HG03457 (cell line): ENCODE data around the gene SHISA8.
"Not testable (repeated sequence)": the region's sequence is repeated elsewhere in the genome, so short reads cannot be mapped to it uniquely, and the experiment has no call there.

Source experiments
- ATAC-seq: cut with Tn5 transposase; IDR thresholded peaks from one replicate; pipeline ENCODE4 v1.9.1; 2021; ENCODE audit warnings: moderate number of reproducible peaks; ENCODE audit not compliant: unreplicated experiment

SHISA8 gene

DNA sequence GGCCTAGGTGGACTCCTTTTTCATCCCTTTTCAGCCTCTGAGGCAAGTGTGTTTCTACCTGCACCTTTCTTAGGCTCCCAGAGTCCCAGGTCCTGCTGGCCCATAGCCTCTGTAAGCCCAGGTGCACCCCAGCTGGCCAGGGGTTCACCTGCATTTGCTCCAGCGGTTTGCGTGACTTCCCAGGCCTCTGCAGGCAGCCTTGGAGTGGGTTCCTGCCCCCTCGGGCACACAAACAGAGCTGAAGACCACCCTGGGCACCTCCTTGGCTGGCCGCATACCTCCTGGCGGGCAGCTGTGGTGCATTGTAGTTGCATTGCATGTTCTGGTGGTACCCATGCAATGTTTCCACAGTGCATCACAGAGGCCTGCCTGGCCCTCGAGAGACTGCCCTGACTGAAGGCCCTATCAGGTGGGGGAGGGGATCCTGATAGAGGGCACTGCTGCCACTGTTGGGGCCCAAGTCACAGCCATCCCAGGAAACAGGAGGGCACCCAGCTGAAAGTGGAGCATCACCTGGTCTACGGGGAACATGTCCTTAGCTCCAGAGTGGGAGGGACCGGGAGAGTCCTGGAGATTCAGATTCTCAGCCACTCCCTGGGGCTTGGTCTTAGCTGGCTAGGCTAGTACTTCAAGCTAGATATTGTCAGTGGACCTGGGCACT lies 14.1 kb downstream of the SHISA8 start:
- no peak for ATAC-seq

DNA sequence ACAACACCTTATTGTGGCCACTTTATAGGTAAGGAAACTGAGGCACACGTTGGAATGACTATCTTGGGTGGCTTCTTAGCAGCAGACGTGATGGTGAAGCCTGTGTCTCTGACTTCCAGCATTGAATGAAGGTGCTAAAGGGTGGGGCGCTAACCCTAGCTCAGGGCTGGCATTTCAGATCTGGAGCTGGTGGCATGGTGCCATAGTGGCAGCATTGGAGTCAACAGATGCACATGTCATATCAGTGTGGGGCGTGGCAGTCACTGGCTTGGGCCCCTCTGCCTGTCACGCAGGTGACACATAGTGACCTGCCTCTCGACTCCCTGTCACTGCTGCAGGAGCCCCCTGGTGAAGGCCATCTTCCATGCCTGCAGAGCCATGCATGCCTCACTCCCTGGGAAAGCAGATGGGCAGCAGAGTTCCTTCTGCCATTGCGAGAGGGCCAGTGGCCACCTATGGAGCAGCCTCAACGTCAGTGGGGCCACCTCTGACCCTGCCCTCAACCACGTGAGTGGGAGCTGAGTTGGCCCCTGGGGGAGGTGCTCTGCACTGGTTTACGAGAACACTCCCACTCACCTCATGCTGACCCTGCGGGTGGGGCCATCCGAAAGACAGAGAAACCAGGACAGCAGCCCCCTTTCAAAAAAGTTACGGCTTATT lies 14.8 kb downstream of the SHISA8 start:
- no peak for ATAC-seq

DNA sequence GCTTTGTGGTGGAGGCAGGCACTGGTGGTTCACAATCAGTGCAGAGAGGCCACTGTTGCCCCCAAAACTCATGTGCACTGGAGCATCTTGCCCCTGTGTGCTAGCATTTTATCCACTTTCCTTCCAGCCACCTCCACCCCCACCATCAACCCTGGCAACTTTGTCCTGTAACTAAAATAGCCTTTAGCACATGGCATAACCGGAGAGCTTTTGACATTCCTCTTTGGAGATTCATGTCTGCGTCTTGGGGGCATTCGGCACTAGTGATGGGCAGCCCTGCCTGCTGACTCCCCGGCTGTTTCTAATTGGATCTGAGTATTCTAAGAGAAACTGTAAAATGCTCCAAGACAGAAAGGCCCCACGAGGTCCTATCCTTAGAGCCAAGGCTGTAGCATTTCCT lies 15.8 kb downstream of the SHISA8 start:
- ATAC-seq: no peak

DNA sequence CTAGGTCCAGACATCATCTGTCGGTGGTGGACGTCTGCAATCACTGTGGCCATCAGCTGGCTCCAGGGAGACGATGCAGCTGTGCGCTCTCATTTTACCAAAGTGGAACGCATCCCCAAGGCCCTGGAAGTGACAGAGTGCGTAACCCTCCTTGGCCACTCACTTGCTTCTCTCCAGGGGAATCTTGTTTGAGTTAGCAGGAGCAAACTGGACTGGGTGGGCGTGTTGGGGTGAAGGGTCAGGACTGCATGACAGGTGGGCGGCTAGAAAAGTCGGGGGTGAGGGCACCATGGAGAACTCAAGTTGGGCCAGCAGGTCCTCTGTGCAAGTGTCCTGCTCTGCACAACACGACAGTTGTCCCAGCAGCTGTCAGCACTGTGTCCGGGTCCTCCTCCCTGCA lies 16.2 kb downstream of the SHISA8 start:
- no peak for ATAC-seq

DNA sequence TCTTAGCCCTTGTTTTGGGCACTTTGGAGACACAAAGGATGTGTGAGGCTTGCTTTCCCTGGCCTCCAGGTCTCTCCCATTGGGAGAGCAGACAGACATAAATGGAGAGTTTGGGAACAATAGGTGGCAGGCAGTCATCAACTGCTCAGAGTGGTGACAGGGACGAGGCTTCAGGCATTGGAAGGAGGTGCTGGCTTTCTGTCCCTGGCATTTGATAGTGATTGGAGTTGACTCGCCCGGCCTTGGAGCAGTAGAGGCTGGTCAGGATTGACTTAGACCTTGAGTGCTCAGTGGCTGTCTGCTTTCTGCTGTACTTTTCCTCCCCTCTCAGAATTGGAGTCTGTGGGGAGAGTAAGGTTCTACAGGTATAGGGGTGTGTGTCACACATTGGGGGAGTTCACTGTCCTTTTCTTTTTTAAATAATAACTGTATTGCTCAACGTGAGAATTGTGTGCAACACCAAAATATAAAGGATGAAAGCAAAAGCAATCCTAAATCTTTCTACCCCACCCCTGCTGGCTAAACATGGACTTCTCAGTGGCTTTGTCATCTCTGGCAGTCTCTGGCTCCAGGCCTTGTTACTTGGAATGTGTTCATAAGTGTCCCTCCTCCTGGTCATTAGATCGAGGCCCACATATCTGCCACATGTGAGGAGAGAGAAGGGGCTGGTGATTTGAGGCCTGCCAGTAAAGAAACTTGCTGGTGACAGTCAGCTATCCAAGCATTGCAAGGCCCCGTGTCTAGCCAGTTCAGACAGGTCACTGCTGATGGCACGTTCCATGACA lies 21.1 kb downstream of the SHISA8 start:
- ATAC-seq: no peak

DNA sequence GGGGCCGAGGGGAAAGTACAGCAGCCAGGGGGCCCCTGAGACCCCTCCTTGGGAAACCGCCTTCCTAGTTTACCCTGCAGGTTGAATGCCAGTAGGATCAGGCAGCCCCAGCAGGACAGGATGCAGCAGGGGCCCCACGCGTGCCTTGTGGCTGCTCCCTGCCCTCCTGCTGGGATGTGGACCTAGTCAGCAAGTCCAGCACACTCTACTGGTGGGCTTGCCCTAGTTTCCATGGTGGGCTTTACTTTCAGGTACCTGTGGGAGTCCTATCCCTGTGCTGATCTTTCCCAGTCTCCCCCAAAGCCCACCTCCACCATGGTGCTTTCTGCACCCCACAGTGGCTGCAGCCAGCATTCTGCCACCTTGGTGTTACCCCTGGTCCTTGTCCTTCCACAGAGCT lies 22.2 kb downstream of the SHISA8 start:
- ATAC-seq: no peak

DNA sequence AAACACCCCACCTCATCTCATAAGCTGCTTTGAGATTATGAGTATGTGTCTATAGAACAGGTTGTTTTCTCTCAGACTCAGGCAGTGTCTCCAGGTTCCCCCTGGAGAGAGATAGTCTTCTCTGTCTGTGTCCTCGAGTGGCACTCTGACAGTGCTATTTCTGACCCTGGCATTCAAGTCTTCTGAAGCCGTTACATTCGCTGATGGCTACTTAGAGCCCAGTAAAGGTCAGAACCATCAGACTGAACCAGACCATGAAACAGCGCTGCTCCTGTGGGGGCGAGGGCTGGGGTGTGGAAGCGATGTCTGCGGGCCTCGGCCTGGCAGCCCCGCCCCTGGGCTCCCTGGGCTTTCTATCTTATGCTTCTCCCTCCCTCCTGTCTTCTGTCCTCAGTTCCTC lies 23.5 kb downstream of the SHISA8 start:
- ATAC-seq: no peak

DNA sequence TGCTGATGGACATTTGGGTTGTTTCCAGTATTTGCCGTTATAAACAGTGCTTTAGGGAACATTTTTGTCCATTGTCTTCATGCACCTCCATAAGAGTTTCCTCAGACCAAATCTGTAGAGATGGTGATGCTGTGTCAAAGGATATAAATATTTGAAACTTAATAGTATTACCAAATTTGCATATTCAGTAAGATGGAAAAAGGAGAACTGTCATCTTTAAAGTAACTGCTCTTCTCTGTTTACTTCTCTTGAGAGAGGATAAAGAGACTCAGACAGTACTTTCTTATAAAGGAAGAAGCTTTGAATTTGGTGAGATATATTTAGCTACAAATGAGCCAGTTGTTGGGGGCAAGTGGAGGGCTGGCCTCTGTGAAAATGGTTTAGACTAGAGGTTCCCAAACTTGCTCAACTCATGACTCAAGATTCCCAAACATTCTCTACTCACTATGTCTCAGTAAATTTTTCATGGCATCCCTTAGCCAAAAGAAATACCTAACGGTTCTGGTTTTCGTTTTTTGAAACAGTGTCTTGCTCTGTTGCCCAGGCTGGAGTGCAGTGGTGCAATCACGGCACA lies 26.2 kb downstream of the SHISA8 start:
- no peak for ATAC-seq

DNA sequence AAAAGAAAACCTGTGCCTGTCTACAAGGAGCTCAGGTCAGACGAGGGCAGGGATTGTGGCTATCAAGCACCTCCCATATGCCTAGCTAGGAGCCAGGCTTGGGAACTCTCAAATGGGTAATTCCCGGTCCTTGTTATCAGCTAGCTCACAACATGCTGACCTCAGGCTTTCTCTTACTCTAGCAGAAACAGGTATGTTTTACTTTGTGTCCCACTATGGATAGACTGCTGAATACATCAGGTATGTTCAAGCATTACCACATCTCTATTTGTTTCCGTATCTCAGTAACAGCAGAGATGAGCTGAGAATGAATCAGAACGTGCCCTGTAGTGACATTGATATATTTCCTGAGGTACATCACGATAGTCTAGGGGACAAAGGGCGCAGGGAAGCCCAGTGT lies 29.4 kb downstream of the SHISA8 start:
- ATAC-seq: no peak

DNA sequence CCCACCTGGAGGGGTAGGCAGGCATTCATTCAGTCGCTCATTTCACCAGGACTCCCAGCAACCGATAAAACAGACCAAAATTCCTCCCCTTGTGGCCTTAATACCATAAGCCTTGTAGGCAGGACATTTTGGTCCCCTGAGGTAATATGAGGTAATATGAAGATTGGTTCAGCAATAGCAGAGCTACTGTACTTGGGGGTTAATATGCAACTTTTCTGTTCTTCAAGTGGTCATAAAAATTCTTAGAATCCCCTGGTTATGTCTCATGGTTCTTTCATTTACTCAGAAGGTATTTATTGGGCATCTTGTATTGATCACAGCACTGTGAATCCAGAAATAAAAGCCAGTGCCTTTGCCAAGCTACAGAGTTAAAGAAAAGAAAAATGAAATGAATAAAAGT lies 29.8 kb downstream of the SHISA8 start:
- ATAC-seq: no peak

DNA sequence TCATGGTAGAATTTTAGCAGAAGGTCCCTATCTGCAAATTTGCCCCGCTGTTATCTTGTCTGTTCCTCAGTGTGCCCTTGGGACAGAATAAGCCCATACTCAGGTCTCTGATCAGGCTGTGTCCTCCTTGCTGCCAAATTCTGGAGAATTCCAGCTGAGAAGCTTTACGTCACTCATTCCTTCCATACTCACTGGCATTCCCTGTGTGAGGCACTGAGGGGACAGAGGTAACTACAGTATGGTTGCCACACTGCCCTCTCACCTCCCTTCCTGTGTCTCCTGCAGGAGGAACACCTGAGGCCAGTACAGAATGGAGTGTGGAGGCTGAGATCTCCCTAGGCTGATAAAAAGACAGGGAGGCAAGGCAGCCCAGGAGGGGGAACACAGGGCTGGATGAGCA lies 31.5 kb downstream of the SHISA8 start:
- no peak for ATAC-seq

DNA sequence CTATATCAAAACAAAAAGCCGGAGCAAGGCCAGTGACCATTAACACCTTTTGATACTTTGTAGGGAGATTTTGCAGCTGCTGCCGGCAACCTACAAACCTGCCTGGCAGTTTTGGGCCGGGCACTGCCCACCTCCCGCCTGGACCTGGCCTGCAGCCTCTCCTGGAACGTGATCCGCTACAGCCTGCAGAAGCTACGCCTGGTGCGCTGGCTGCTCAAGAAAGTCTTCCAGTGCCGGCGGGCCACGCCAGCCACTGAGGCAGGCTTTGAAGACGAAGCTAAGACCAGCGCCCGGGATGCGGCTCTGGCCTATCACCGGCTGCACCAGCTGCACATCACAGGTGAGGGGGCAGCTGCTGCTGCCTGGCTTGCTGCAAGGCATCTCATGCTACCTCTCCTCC lies 34.2 kb downstream of the SHISA8 start:
- no peak for ATAC-seq

DNA sequence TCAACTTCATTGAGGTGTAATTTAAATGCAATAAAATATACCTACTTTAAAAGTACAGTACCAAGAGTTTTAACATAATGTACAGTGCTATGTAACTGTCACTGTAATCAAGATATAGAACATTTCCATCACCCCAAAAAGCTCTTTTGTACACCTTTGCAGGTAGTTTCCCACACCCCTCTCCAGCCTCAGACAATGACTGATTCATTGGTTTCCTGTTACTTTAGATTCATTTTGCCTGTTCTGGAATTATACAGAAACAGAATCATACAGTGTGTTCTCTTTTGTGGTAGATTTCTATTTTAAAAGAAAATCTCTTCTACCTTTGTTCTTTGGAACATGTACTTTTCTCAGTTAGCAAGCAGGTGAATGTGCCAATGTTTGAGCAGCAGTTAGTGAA lies 38.2 kb downstream of the SHISA8 start:
- no peak for ATAC-seq

DNA sequence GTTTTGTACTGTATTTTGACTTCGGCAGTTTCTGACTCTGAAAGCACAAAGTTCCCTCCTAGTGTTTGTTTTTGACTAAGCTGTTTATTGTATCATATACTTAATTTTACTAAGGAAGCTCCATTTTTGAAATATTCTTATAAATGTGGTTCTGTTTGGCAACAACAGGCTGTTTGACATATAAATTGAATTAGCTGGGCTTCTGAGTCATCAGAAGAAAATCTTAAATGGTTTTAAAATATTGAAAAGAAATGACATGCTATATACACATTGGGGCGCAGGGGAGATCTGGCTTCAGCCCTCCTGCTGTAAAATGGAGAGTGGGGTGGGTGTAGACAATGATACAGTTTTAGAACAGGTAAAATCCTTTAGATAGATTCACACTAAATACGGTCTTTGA lies 38.6 kb downstream of the SHISA8 start:
- ATAC-seq: no peak

DNA sequence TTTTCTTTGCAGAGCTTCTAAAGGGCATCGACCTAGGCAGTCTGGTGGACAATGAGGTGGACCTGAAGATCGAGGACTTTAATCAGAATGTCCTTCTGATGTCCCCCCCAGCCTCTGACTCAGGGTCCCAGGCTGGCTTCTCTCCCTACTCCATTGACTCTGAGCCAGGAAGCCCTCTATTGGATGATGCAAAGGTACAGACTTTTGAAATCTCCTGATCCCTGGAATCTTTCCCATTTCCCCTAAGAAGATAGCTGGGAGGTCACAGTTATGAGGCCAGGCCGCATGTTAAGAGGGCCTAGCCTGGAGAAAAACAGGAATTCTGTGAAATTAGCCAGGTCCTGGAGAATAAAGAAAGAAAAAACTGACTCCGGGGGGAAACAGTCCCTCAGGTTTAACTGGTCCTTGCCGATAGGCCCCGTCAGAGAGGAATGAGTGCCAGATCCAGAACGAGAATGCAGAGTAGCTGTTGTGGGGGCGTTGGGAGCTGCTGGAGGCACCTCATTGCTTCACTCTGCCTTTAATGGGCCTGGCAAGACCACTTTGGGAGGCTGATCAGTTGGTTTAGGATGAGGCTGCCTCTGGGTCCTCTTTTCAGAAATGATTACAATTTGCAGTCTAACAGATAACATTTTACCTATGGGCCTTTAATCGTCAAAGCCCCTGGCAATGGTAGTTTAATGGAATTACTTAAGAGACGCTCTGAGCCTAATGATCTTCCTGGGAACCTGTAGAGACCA lies 39.2 kb downstream of the SHISA8 start:
- no peak for ATAC-seq

DNA sequence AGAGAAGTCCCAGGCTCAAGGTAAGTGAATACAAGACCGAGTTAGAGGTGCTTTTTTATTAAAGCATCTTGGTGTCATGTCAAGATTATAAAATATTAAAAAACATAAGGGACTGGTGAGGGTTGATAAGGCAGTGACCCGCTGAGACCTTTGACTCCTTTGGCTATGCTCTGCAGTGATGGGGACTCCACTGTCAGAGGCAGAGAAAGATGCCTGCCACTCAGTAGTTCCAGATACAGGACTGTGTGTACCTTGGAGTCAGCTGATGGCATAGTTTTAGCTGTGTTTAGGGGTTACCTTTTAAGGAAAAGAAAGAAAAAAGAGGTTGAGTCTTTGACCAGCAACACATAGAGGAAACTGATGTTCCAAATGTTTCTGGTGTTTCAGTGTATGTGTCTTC lies 40.8 kb downstream of the SHISA8 start:
- no peak for ATAC-seq

DNA sequence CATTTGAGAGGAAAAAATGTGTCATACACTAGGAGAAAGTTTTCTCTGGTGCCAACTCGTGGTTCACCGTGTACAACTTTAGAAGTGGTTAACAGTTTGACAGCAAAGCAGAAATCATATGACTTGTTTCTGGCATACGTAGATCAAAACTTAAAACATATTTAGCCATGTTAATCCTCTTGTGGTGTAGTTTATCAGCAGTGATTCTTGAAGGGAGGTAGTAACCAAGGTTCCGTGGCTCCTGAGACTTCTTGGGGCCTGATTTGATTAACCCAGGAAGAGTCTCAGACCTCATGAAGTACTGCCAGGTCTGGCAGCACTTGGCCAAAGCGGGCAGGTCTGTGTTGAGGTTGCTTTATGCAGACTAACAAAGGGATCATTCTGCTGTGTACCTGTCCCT lies 41.5 kb downstream of the SHISA8 start:
- ATAC-seq: no peak

DNA sequence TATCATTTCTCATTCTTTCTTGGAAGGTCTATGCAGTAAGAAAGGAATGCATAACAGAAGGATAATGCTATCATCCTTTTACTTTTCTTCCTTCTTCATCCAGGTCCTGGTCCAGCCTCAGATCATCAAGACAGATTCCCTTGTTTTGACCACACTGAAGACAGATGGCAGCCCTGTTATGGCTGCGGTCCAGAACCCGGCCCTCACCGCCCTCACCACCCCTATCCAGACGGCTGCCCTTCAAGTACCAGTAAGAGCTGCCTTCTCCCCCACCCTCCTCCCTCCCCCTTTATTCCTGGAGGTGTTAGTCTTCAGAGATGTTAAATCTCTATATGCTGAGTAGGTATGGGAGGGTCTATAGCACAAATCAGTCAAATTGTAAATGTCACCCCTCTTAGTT lies 44.1 kb downstream of the SHISA8 start:
- ATAC-seq: no peak

DNA sequence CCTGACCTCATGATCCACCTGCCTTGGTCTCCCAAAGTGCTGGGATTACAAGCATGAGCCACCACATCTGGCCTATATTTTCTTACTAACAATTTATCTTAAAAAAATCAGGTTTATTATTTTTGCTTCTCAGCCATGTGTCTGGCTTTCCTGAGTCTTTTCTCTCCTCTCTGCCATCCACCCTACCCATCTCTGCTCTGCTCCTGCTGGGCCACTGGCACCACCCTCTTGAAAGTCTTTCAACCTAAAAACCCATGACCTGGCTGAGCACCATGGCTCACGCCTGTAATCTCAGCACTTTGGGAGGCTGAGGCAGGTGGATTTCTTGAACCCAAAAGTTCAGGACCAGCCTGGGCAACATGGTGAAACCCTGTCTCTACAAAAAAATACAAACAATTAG lies 44.8 kb downstream of the SHISA8 start:
- ATAC-seq: not testable (repeated sequence)

DNA sequence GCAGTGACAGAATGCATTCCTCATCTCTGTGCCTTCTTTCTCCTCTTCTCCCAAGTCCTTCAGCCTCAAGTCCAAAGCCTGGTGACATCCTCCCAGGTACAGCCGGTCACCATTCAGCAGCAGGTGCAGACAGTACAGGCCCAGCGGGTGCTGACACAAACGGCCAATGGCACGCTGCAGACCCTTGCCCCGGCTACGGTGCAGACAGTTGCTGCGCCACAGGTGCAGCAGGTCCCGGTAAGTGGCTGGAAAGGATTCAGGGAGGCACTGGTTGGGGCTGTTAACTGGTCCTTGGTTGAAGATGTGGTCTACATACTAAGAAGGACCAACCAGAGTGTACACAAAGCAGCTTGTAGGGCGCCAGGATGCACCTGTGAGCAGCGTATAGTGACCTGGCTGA lies 46.3 kb downstream of the SHISA8 start:
- ATAC-seq: no peak

DNA sequence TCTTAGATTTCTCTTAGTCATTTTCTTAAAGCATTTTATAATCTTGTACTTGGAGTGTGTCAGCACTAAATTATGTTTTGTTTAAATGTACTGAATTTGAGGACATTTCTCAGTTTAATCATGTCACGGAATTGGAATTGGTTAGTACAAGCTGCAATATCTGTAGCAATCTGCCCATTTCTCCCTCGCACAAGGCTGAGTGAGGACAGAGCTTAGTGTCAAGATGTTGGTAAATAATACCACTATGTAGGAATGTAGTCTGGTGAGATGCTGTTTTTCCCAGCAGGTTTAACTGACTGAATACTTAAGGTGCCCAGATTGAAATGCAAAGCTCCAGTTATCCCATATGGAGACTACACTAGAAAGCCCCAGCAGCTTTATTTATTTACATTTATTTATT lies 51.4 kb downstream of the SHISA8 start:
- no peak for ATAC-seq
